ENCODE measurements around the gene RAB28. TPM values are rescaled to one million over a fixed set of nuclear protein-coding genes. Genes with fewer than 3 reads are reported as not detected.
A peak's percentile ranks its signal among the peaks of the same experiment; 100 is the strongest.

The RAB28 gene
- total RNA-seq, 1 donor from 2014 or later = 67.3 TPM

DNA sequence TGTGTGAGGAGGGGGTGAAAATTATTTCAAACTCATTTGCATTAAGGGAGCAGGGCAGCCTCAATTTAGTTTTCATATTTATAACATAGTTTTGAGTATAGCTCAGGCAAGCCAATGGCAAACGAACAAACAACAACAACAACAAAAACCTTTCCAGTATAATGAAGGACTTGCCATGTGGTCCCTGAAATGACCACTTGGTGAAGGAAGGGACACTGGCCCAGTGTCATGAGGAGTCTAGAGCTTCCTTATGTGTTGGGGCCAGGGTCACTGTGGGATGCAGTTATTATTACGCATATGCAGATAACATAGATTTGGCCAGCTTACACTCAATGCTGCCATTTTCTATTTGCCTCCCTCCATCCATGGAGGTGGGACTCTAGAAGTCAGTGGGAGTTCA, 36.9 kb upstream of the RAB28 start:
- H3K27me3 ChIP-seq = peaks cover 76% of the 10 kb centered on the region
- Mint-ChIP-seq H3K9me3 (peaks cover 17% of the 10 kb centered on the region), H3K4me1 (peaks cover 11% of the 10 kb centered on the region), H3K4me3 (no peak overlapping the region), H3K36me3 (peaks cover 2% of the 10 kb centered on the region), H3K27ac (no peak overlapping the region), H3K27me3 (ENCODE audit: insufficient read depth, low read depth) (peaks cover 41% of the 10 kb centered on the region)
- no peaks in the 10 kb centered on the region for H3K79me2 ChIP-seq (ENCODE audit: low read depth)
- no peak overlapping the region for H3K4me3 ChIP-seq
- H3K9ac ChIP-seq = no peak overlapping the region
- no peak overlapping the region for H3K27ac ChIP-seq
- TF ChIP-seq, protein P1, sequence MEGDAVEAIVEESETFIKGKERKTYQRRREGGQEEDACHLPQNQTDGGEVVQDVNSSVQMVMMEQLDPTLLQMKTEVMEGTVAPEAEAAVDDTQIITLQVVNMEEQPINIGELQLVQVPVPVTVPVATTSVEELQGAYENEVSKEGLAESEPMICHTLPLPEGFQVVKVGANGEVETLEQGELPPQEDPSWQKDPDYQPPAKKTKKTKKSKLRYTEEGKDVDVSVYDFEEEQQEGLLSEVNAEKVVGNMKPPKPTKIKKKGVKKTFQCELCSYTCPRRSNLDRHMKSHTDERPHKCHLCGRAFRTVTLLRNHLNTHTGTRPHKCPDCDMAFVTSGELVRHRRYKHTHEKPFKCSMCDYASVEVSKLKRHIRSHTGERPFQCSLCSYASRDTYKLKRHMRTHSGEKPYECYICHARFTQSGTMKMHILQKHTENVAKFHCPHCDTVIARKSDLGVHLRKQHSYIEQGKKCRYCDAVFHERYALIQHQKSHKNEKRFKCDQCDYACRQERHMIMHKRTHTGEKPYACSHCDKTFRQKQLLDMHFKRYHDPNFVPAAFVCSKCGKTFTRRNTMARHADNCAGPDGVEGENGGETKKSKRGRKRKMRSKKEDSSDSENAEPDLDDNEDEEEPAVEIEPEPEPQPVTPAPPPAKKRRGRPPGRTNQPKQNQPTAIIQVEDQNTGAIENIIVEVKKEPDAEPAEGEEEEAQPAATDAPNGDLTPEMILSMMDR (IDR thresholded peaks at IDR 0.05) = peak; percentile 14
- no peak for TF ChIP-seq EZH2 (IDR thresholded peaks at IDR 0.05)
- no peak for TF ChIP-seq EZH2phosphoT487 (IDR thresholded peaks at IDR 0.05)
- no peak overlapping the region for H3K4me2 ChIP-seq
- no peaks in the 10 kb centered on the region for H3K9me3 ChIP-seq (ENCODE audit: low read depth)
- no peaks in the 10 kb centered on the region for H3K4me1 ChIP-seq
- H3K36me3 ChIP-seq = no peaks in the 10 kb centered on the region
- H4K20me1 ChIP-seq (ENCODE audit: low read depth) = no peaks in the 10 kb centered on the region
- no peak for DNase-seq (ENCODE audit: low spot score)
- no peaks in the 10 kb centered on the region for H3F3A ChIP-seq (ENCODE audit: low read depth)
- no peak overlapping the region for H2AFZ ChIP-seq (replicated peaks)

DNA sequence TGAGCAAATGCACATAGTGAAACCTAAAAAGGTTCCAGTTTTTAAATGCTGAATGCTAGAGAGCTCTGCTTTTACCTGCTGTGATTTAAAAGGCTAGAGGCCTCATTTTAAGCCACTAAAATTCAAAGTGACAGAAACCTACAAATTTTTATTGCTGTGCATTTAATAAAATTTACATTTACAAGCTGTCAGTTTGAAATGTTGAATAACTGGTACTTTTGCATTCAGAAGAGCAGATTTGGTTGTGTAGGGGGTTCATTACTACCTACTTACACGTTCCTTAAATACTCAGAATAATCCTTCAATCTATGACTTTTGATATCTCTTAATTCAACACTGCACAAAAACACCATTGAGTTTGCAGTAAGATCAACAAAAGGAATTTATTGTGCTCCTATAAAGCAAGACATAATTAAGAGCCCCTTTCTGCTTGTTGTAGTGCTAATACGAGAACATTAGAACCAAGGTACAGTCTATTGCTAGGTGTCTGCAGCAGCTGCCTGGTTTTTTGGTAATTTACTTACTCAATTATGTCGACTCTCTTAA, 32.2 kb upstream of the RAB28 start:
- no peak overlapping the region for H3K27ac ChIP-seq
- H3K9ac ChIP-seq = no peak overlapping the region
- H3K27me3 ChIP-seq = peaks cover 29% of the 10 kb centered on the region
- H3K4me1 Mint-ChIP-seq = peaks cover 11% of the 10 kb centered on the region
- H3K9me3 ChIP-seq (ENCODE audit: low read depth) = no peaks in the 10 kb centered on the region
- no peaks in the 10 kb centered on the region for H3K79me2 ChIP-seq (ENCODE audit: low read depth)
- no peaks in the 10 kb centered on the region for H3F3A ChIP-seq (ENCODE audit: low read depth)
- H3K36me3 Mint-ChIP-seq = no peaks in the 10 kb centered on the region
- no peak overlapping the region for H3K4me3 Mint-ChIP-seq
- TF ChIP-seq, protein P1 (IDR thresholded peaks at IDR 0.05) = no peak
- TF ChIP-seq EZH2phosphoT487 (IDR thresholded peaks at IDR 0.05) (no peak), EZH2 (IDR thresholded peaks at IDR 0.05) (no peak)
- H4K20me1 ChIP-seq (ENCODE audit: low read depth) = no peaks in the 10 kb centered on the region
- no peak overlapping the region for H3K27ac Mint-ChIP-seq
- DNase-seq (ENCODE audit: low spot score) = no peak
- H3K36me3 ChIP-seq = no peaks in the 10 kb centered on the region
- H2AFZ ChIP-seq (replicated peaks) = no peak overlapping the region
- no peak overlapping the region for H3K4me2 ChIP-seq
- H3K4me3 ChIP-seq = no peak overlapping the region
- H3K27me3 Mint-ChIP-seq (ENCODE audit: insufficient read depth, low read depth) = peaks cover 9% of the 10 kb centered on the region
- no peaks in the 10 kb centered on the region for H3K9me3 Mint-ChIP-seq
- H3K4me1 ChIP-seq = peaks cover 9% of the 10 kb centered on the region

DNA sequence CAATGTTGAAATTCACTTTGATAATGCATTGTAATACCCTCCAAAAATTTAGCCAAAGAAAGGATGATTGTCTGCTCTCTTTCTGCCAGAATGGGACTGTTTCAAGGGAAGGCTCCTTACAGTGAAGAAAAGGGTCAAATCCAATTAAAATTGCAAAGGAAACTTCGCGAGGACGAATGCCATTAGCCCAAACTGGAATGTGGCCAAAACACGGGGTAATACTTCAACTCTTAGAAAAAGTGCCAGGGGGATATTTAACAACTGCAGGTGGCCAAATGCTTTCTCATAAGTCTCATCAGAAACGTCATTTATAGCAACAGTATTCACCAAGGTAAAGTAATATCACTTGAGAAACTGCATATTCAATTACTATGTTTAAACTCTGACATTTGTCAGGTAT, 31.1 kb upstream of the RAB28 start:
- Mint-ChIP-seq H3K27me3 (ENCODE audit: insufficient read depth, low read depth) (peaks cover 4% of the 10 kb centered on the region), H3K4me3 (no peak overlapping the region), H3K27ac (no peak overlapping the region), H3K9me3 (no peaks in the 10 kb centered on the region), H3K4me1 (peaks cover 11% of the 10 kb centered on the region), H3K36me3 (no peaks in the 10 kb centered on the region)
- no peaks in the 10 kb centered on the region for H3K36me3 ChIP-seq
- no peaks in the 10 kb centered on the region for H3F3A ChIP-seq (ENCODE audit: low read depth)
- H3K79me2 ChIP-seq (ENCODE audit: low read depth) = no peaks in the 10 kb centered on the region
- peaks cover 18% of the 10 kb centered on the region for H3K27me3 ChIP-seq
- no peak overlapping the region for H3K4me2 ChIP-seq
- no peaks in the 10 kb centered on the region for H4K20me1 ChIP-seq (ENCODE audit: low read depth)
- H3K4me3 ChIP-seq = no peak overlapping the region
- TF ChIP-seq, protein P1 (IDR thresholded peaks at IDR 0.05) = no peak
- no peak for TF ChIP-seq EZH2phosphoT487 (IDR thresholded peaks at IDR 0.05)
- no peak for TF ChIP-seq EZH2 (IDR thresholded peaks at IDR 0.05)
- no peaks in the 10 kb centered on the region for H3K9me3 ChIP-seq (ENCODE audit: low read depth)
- DNase-seq (ENCODE audit: low spot score) = no peak
- H3K27ac ChIP-seq = no peak overlapping the region
- H3K9ac ChIP-seq = no peak overlapping the region
- peaks cover 9% of the 10 kb centered on the region for H3K4me1 ChIP-seq
- no peak overlapping the region for H2AFZ ChIP-seq (replicated peaks)
